HG02588 (cell line): ENCODE measurements around the gene SUPT3H.
"Not testable (repeated sequence)": the region's sequence is repeated elsewhere in the genome, so short reads cannot be mapped to it uniquely, and the experiment has no call there.

Experiments used
- ATAC-seq: cut with Tn5 transposase; IDR thresholded peaks from one replicate; pipeline ENCODE4 v1.9.1; 2021; ENCODE audit warnings: mild to moderate bottlenecking, moderate library complexity; ENCODE audit not compliant: unreplicated experiment

Gene SUPT3H

GRCh38 chr6:45327956-45328522, 49.7 kb downstream of the SUPT3H start, which contains the start of gene RUNX2:
RUNX2 (plus strand) TSS chr6:45328330; CDS start chr6:45328727, 397 bp downstream.
- no peak for ATAC-seq

- ATAC-seq = no peak
Measured at GRCh38 chr6:45326698-45327417, 50.9 kb downstream of the SUPT3H start.

GRCh38 chr6:45323656-45324224, 54.0 kb downstream of the SUPT3H start:
- no peak for ATAC-seq

- ATAC-seq = no peak
Measured at GRCh38 chr6:45320349-45320748, 57.4 kb downstream of the SUPT3H start.

GRCh38 chr6:45314146-45314545, 63.6 kb downstream of the SUPT3H start:
- ATAC-seq = no peak

GRCh38 chr6:45310118-45310788, 67.5 kb downstream of the SUPT3H start:
- ATAC-seq = no peak

- ATAC-seq = no peak
Measured at GRCh38 chr6:45305546-45305945, 72.2 kb downstream of the SUPT3H start.

GRCh38 chr6:45302832-45303231, 74.9 kb downstream of the SUPT3H start:
- ATAC-seq = no peak

- no peak for ATAC-seq
Measured at GRCh38 chr6:45301348-45302142, 76.2 kb downstream of the SUPT3H start.

GRCh38 chr6:45300736-45301135, 77.0 kb downstream of the SUPT3H start:
- ATAC-seq = no peak

- ATAC-seq = no peak
Measured at GRCh38 chr6:45299096-45299581, 78.6 kb downstream of the SUPT3H start.

- ATAC-seq = no peak
Measured at GRCh38 chr6:45297320-45297719, 80.4 kb downstream of the SUPT3H start.

GRCh38 chr6:45294065-45294701, 83.6 kb downstream of the SUPT3H start:
- not testable (repeated sequence) for ATAC-seq

GRCh38 chr6:45293306-45293705, 84.4 kb downstream of the SUPT3H start:
- ATAC-seq = no peak

GRCh38 chr6:45289751-45290514, 87.8 kb downstream of the SUPT3H start:
- ATAC-seq = no peak

- ATAC-seq = not testable (repeated sequence)
Measured at GRCh38 chr6:45286707-45287106, 91.0 kb downstream of the SUPT3H start.

- ATAC-seq = no peak
Measured at GRCh38 chr6:45278367-45278766, 99.4 kb downstream of the SUPT3H start.

- ATAC-seq = not testable (repeated sequence)
Measured at GRCh38 chr6:45277741-45278140, 100.0 kb downstream of the SUPT3H start.

- ATAC-seq = no peak
Measured at GRCh38 chr6:45275358-45275757, 102.4 kb downstream of the SUPT3H start.
